DMS 273 (cell line): ENCODE data around the gene IZUMO4.

Experiments used
- DNase-seq: peaks from one replicate; lab custom pipeline; 2025; ENCODE audit not compliant: unreplicated experiment; lab: John Stamatoyannopoulos, UW

IZUMO4 gene

GRCh38 chr19:2096480-2097202 is at the start of gene IZUMO4:
Gene IZUMO4, plus strand, starts transcription at chr19:2096915. Its CDS starts 31 bp downstream, at chr19:2096946.
- peak; percentile 99 for DNase-seq

GRCh38 chr19:2047076-2047448 is 49.7 kb upstream of the IZUMO4 start:
- no peak for DNase-seq

GRCh38 chr19:2047449-2048103 is 49.1 kb upstream of the IZUMO4 start:
- DNase-seq, result no peak

GRCh38 chr19:2048104-2048958 is 48.4 kb upstream of the IZUMO4 start:
- no peak for DNase-seq

- DNase-seq, result no peak
Measured at GRCh38 chr19:2048959-2049740, 47.6 kb upstream of the IZUMO4 start.

- DNase-seq, result peak; percentile 66
Measured at GRCh38 chr19:2049741-2050348, 46.9 kb upstream of the IZUMO4 start.

- peak; percentile 65 for DNase-seq
Measured at GRCh38 chr19:2050349-2050990, 46.2 kb upstream of the IZUMO4 start.

GRCh38 chr19:2050991-2051772 is 45.5 kb upstream of the IZUMO4 start, which contains the start of gene MKNK2:
Gene MKNK2, minus strand, starts transcription at chr19:2051244. Its CDS starts 393 bp downstream, at chr19:2050851.
- DNase-seq, result peak; percentile 95

GRCh38 chr19:2051773-2052704 is 44.7 kb upstream of the IZUMO4 start:
- peak; percentile 42 for DNase-seq

- DNase-seq, result peak; percentile 54
Measured at GRCh38 chr19:2053601-2054389, 42.9 kb upstream of the IZUMO4 start.

GRCh38 chr19:2054763-2055162 is 42.0 kb upstream of the IZUMO4 start:
- no peak for DNase-seq

- DNase-seq, result no peak
Measured at GRCh38 chr19:2055931-2056836, 40.5 kb upstream of the IZUMO4 start.

GRCh38 chr19:2056837-2057192 is 39.9 kb upstream of the IZUMO4 start:
- DNase-seq, result no peak

GRCh38 chr19:2057484-2058469 is 38.9 kb upstream of the IZUMO4 start:
- no peak for DNase-seq
